Suprapubic skin (tissue), 3 donors: ENCODE measurements around the gene NUDT21.

Experiments
- CTCF ChIP-seq, 2 donors: fragments of 200-600 bp in 1 of 2; fragments of 450-650 bp in 1 of 2; sonication (generic) in 1 of 2; IDR thresholded peaks; one replicate each; pipeline ENCODE4 v1.5.1; 2016 to 2019; ENCODE audit warnings: antibody characterized with exemption in 2 of 2, mild to moderate bottlenecking in 1 of 2, moderate library complexity in 1 of 2
- EP300 ChIP-seq: sonication (generic); formaldehyde crosslinking; IDR thresholded peaks from one replicate; pipeline ENCODE4 v1.6.1; 2017; ENCODE audit warnings: antibody characterized with exemption
- POLR2A ChIP-seq, 2 donors: fragments of 450-650 bp; IDR thresholded peaks; one replicate each; pipeline ENCODE4 v1.6.1; 2017; ENCODE audit warnings: antibody characterized with exemption in 2 of 2, mild to moderate bottlenecking in 2 of 2, moderate library complexity in 2 of 2

GRCh38 chr16:56411123-56411522, 40.0 kb downstream of the NUDT21 start:
- no peak for TF ChIP-seq CTCF (IDR thresholded peaks at IDR 0.05)
- no peak for TF ChIP-seq EP300
- TF ChIP-seq POLR2A (IDR thresholded peaks at IDR 0.05), result no peak
